ENCODE measurements around the gene CHST11. TPM values are rescaled to one million over a fixed set of nuclear protein-coding genes. Genes with fewer than 3 reads are reported as not detected.

CHST11 gene
- polyA plus RNA-seq, 1 donor (not counting 4 experiments of a cell fraction or from before 2014, with no cell fraction given): 11.9 TPM

- Histone ChIP-seq H3K27ac (ENCODE audit: control insufficient read depth, insufficient read depth, low read length) (no peak overlapping the region), H3K4me2 (ENCODE audit: control insufficient read depth, extremely low read depth, insufficient read depth, low read depth, low read length) (no peak overlapping the region), H3K27me3 (ENCODE audit: control insufficient read depth, extremely low read depth, insufficient read depth, low read length) (peaks cover 4% of the 10 kb centered on the region), H2AFZ (ENCODE audit: control insufficient read depth, low read length) (no peak overlapping the region), H3K79me2 (ENCODE audit: control insufficient read depth, insufficient read depth, low read length) (no peaks in the 10 kb centered on the region), H3K9me1 (ENCODE audit: control insufficient read depth, extremely low read depth, insufficient read depth, low read length) (no peaks in the 10 kb centered on the region), H3K9ac (ENCODE audit: control insufficient read depth, extremely low read depth, insufficient read depth, low read length) (no peak overlapping the region), H3K9me3 (ENCODE audit: control insufficient read depth, low read depth, low read length) (no peaks in the 10 kb centered on the region), H3K4me3 (ENCODE audit: control insufficient read depth in 2 of 3, extremely low read depth in 1 of 3, insufficient read depth in 2 of 3, low read depth in 1 of 3, low read length in 3 of 3) (no peak overlapping the region), H4K20me1 (ENCODE audit: control insufficient read depth, extremely low read depth, insufficient read depth, low read length) (no peaks in the 10 kb centered on the region), H3K4me1 (ENCODE audit: control insufficient read depth, extremely low read depth, insufficient read depth, low read length) (no peaks in the 10 kb centered on the region), H3K36me3 (ENCODE audit: control insufficient read depth in 2 of 2, extremely low read depth in 1 of 2, insufficient read depth in 2 of 2, low read length in 2 of 2) (no peaks in the 10 kb centered on the region)
- no peak for TF ChIP-seq EZH2 (IDR thresholded peaks at IDR 0.05; ENCODE audit: low read length)
- TF ChIP-seq, protein P1, sequence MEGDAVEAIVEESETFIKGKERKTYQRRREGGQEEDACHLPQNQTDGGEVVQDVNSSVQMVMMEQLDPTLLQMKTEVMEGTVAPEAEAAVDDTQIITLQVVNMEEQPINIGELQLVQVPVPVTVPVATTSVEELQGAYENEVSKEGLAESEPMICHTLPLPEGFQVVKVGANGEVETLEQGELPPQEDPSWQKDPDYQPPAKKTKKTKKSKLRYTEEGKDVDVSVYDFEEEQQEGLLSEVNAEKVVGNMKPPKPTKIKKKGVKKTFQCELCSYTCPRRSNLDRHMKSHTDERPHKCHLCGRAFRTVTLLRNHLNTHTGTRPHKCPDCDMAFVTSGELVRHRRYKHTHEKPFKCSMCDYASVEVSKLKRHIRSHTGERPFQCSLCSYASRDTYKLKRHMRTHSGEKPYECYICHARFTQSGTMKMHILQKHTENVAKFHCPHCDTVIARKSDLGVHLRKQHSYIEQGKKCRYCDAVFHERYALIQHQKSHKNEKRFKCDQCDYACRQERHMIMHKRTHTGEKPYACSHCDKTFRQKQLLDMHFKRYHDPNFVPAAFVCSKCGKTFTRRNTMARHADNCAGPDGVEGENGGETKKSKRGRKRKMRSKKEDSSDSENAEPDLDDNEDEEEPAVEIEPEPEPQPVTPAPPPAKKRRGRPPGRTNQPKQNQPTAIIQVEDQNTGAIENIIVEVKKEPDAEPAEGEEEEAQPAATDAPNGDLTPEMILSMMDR (optimal IDR thresholded peaks at IDR 0.05 in 1 of 3, IDR thresholded peaks at IDR 0.05 in 1 of 3, conservative IDR thresholded peaks at IDR 0.05 in 1 of 3; ENCODE audit: extremely low read depth in 1 of 3, insufficient read depth in 2 of 3, low read length in 3 of 3): no peak
- dilution Hi-C loops (cut with MboI; ENCODE audit: extremely low pct_ligation_motif_present, low sequenced_read_pairs): no loop called here
- no peak for DNase-seq (ENCODE audit: low read depth, low spot score)
- FAIRE-seq: no peak
Measured at GRCh38 chr12:104448031-104448430, 8.7 kb upstream of the CHST11 start.

DNA sequence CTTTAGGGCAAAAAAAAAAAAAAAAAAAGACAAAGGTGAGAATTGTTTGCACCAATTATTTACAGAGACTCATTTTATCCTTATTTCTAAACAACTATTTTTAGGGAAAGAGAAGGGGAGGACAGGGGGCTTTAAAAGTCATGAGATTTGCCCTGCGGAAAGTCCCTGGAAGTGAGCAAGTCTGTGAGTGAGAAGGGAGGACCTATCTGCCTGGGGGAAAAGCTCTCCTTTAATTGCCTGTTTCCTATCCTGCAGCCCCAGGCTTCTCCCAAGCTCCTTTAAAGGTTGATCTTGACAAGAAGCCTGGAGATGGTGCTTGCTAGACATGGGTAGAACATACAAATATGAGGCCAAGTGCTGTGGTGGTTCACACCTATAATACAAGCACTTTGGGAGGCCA, 8.3 kb upstream of the CHST11 start:
- DNase-seq (ENCODE audit: low read depth, low spot score): no peak
- Histone ChIP-seq H3K4me1 (ENCODE audit: control insufficient read depth, extremely low read depth, insufficient read depth, low read length) (no peaks in the 10 kb centered on the region), H3K9me3 (ENCODE audit: control insufficient read depth, low read depth, low read length) (no peaks in the 10 kb centered on the region), H3K9me1 (ENCODE audit: control insufficient read depth, extremely low read depth, insufficient read depth, low read length) (no peaks in the 10 kb centered on the region), H3K36me3 (ENCODE audit: control insufficient read depth in 2 of 2, extremely low read depth in 1 of 2, insufficient read depth in 2 of 2, low read length in 2 of 2) (no peaks in the 10 kb centered on the region), H4K20me1 (ENCODE audit: control insufficient read depth, extremely low read depth, insufficient read depth, low read length) (no peaks in the 10 kb centered on the region), H3K4me2 (ENCODE audit: control insufficient read depth, extremely low read depth, insufficient read depth, low read depth, low read length) (no peak overlapping the region), H3K9ac (ENCODE audit: control insufficient read depth, extremely low read depth, insufficient read depth, low read length) (no peak overlapping the region), H3K27me3 (ENCODE audit: control insufficient read depth, extremely low read depth, insufficient read depth, low read length) (peaks cover 2% of the 10 kb centered on the region), H3K4me3 (ENCODE audit: control insufficient read depth in 2 of 3, extremely low read depth in 1 of 3, insufficient read depth in 2 of 3, low read depth in 1 of 3, low read length in 3 of 3) (no peak overlapping the region), H2AFZ (ENCODE audit: control insufficient read depth, low read length) (no peak overlapping the region), H3K79me2 (ENCODE audit: control insufficient read depth, insufficient read depth, low read length) (no peaks in the 10 kb centered on the region), H3K27ac (ENCODE audit: control insufficient read depth, insufficient read depth, low read length) (no peak overlapping the region)
- TF ChIP-seq, protein P1 (optimal IDR thresholded peaks at IDR 0.05 in 1 of 3, IDR thresholded peaks at IDR 0.05 in 1 of 3, conservative IDR thresholded peaks at IDR 0.05 in 1 of 3; ENCODE audit: extremely low read depth in 1 of 3, insufficient read depth in 2 of 3, low read length in 3 of 3): no peak
- no peak for TF ChIP-seq EZH2 (IDR thresholded peaks at IDR 0.05; ENCODE audit: low read length)
- FAIRE-seq: no peak
- dilution Hi-C loops (cut with MboI; ENCODE audit: extremely low pct_ligation_motif_present, low sequenced_read_pairs): no loop called here
